Activated CD8-positive, alpha-beta memory T cell treated with anti-CD3 and anti-CD28 coated beads for 48 hours (primary cell): ENCODE results near the gene HIGD1A.

ENCODE experiments used
- DNase-seq, 3 experiments: peaks; one replicate each; pipeline ENCODE4 v3.0.0-alpha.2; 2020; ENCODE audit warnings: low read depth in 2 of 3, low spot score in 2 of 3

The HIGD1A gene

DNA sequence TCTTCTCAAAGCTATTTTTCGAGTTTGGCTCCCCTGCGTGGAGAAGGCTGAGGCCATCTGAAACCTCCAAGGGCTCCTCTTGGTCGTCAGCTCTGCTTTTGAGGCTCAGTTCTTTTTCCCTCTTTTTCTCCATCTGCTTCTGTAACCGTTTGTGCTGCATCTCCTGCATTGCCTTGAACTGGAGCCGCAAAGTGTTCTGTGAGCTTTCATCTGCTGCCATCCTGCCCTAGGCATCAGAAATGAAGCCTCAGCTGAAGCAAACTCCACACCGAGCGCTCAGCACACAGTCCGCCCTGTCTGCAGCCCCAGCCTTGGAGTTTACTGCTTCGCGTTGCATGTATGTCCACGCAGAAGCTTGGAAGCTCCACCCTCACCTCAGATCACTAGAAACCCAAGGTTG is 46.2 kb downstream of the HIGD1A start:
- DNase-seq, result no peak

DNA sequence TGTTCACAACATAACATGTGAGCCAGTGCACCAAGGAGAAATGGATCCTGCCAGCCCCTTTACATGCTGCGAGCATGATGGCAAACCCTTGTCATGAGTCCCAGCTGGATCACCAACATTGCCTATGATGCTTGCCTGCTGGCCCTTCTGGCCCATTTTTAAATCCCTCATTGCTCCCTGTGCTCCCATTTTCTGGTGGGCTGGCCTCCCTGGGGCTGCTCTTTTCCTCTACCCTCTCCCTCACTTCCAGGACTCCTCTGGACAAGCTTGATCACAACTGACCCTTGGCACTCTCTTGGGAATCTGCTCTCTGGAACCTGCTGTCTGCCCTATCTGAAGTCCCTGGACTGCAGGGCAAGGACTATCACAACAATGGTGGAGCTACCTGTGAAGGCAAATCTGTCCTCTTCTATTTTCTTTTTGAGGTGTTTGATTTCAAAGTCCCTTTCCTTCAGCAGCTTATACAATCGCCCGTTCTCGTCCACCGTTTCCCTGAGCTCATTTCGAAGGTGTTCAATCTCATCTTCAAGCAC is 47.5 kb downstream of the HIGD1A start:
- no peak for DNase-seq

DNA sequence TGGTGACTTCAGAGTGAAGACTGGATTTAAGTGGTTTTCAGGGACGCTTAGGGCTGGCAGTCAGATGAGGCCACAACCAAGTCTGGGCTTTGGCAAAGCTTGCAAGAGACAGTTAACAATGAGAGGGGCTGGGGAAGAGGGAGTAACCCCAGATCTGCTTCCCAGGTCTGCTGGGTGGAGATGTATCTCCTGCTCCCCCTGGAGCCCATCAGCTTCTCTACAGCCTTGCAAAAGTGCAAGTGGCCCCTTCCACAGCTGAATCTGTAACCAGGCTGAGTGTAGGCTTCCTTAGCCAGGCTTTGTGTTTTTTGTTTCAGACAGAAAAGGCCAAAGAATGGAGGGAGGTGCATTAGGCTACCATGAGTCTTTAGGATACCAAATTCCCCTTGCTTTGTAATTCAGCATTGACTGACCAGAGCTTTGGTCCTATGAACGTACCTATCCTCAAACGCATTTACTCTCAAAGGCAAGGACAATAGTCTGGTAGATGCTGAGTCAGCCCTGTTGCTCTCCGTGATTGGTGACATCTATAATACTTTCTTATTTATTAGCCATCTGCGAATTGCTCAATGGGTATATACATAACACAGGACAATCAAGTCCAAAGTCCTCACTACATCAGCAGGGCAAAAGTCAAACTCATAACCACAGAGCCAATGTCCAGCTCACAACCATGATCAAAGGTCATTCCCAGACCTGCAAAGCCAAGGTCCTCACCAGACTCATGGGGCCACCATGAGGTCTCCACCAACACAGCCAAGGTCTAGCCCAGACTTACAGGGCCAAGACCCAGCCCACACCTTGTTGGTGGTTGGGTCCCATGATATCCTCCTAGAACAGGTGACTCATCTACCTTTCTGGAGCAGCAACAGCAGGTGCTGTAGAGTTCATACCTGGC is 48.4 kb downstream of the HIGD1A start:
- no peak for DNase-seq

DNA sequence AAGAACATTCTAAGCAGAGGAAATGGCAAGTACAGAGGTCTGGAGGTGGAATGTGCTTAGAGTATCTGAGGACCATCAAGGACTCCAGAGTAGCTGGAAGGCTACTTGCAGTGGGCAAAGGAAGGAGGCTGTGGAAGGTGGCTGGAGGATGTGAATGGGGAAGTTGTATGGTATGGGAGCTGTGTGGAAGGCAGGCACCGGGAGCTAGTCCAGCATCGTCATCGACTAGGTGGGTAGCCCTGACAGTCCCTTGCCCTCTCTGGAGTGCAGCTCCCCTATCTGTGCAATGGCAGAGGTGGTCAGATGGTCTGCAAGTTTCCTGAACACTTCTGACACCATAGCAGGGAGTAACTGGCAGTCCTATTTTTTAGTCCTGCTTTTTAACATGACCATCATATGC is 50.5 kb downstream of the HIGD1A start:
- no peak for DNase-seq

DNA sequence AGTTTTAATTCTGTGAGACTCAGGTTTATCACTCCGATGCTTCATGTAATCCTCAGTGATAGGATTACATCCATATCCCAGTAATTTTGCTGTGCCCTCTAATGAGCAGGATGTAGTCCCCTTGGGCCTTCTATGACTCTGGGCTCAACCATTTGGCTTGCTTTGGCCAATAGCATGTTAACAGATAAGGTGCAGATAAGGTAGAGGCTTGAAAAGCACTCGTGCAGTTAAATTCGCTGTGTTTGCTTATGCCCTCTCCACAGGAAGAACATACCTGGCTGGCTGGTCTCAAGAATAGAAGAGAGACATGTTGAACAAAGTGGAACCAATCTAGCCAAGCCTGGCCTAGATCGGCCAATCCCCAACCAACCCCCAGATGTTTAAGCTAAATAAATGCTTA is 51.3 kb downstream of the HIGD1A start:
- no peak for DNase-seq

DNA sequence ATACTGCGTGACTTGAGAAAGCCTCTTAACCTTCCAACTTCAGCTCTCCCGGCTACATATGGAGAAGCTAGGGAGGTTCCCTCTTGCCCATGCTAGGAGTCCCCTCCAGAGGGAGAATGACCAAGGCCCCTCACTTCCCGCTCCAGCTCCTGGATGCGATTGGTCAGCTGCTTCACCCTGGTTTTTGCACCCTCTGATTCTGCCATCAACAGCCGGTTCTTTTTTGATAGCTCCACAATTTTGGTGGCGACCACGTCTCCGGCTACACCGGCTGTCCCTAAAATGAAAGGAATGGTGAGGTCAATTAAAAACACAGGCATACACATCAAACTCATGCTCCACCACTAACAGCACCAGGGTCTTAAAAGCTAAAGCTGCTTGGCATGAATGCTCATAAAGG is 51.8 kb downstream of the HIGD1A start:
- DNase-seq, result no peak

DNA sequence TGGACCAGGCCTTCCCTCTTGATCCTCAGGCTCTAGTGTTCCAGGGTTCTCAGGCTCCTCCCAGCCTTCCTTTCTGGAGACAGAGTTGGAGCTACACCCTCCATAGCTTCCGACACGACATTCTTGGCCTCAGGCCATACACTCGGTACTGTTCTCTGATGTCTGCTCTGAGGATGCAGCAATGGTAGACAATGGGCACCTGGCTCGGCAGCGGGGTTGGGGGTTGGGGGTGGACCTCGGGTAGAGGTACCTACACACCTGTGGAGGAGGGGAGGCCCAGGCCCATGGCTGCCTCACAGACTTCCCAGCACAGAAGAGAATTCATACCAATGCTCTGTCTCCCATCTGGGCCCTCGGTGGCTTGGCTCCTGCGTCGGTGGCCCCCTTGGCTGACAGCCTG is 52.7 kb downstream of the HIGD1A start:
- DNase-seq, result no peak

DNA sequence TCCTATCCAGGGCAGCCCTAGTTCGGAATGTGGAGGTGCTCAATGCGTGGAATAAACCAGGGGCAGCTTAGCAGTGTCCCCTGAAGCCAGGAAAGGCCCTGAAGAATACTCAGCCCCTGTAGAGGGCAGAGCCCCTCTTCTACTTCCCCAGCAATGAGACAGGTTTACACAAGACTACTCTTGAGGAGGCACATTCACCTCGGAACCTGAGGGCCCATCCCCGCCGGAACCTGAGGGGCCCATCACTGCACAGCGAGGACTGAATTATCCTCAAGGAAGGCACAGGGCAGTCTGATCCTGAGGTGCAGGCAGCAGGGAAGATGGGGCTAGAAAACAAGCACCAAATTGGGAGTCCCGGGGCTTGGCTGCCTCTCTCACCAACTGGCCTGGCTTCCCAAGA is 53.5 kb downstream of the HIGD1A start:
- DNase-seq, result no peak

DNA sequence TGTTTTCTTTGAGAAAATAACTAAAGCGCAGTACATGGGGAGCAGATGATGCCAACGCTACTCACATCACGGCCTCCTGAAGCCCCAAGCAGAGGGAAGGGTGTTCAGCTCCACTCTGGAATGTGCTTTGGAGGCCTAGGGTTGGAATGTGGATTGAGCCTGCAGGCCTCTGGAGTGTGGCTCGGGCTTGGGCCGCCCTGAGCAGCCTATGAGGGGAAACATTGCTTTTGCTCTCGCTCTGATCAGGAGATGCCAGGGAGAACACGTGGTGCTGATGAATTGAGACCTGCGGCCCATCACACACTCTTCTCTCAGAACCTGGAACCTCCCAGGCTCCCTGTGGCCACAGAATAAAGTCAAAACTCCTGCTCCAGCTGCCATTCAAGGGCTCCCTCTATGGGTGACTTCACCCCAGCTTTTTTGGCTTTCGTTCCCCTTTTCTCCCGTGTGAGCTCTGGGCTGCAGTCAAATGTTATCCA is 54.5 kb downstream of the HIGD1A start:
- no peak for DNase-seq

DNA sequence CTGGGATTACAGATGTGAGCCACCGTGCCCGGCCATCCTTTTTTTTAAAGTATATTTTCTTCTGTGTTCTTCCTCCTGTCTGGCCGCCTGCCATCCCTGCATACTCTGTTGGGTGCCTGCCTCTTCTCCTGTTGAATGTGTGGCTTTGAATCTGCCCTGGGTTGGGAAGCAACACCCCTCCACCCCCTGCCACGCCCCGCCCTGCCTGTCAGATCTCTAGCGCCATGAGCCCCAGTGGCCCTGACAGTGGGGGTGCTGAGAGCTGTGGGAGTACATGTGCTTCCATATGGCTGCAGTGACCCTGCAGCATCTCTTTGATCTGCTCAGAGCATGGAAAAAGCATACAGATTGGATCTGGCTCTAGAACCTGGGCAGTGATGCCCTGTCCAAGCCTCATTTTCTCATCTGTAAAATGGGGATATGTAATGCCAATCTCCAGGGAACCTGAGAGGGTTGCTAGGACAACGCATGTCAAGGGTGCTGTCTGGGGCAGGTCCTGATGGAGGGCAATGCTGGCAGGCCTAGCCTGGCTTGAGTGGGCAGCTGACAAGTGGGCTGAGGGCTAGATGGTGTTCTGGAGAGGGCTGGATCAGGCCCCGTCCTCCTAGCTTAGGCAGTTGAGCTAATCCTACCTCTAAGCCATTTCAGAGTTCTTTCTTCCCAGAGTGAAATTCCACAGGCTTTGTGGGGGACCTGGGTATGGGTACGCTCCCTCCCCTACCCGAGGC is 55.1 kb downstream of the HIGD1A start:
- DNase-seq, result no peak

DNA sequence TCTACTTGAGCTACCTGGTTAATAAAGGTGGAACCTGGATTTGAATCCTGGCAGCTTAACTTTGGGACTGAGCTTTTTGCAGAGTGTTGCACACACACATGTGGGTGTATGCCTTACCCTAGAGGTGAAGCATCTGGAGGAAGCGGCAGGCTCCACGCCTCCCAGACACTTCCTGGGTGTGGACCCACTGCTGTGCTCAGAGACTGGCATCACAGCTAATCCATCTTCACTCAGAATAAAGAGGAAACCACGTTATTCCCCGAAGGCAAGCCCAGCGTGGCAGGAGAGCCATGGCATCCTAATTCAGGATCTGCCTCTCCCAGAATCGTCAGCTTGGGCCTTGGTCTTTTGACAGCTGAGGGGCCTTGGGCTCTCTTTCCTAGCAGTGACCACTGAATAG is 56.7 kb downstream of the HIGD1A start:
- DNase-seq, result no peak

DNA sequence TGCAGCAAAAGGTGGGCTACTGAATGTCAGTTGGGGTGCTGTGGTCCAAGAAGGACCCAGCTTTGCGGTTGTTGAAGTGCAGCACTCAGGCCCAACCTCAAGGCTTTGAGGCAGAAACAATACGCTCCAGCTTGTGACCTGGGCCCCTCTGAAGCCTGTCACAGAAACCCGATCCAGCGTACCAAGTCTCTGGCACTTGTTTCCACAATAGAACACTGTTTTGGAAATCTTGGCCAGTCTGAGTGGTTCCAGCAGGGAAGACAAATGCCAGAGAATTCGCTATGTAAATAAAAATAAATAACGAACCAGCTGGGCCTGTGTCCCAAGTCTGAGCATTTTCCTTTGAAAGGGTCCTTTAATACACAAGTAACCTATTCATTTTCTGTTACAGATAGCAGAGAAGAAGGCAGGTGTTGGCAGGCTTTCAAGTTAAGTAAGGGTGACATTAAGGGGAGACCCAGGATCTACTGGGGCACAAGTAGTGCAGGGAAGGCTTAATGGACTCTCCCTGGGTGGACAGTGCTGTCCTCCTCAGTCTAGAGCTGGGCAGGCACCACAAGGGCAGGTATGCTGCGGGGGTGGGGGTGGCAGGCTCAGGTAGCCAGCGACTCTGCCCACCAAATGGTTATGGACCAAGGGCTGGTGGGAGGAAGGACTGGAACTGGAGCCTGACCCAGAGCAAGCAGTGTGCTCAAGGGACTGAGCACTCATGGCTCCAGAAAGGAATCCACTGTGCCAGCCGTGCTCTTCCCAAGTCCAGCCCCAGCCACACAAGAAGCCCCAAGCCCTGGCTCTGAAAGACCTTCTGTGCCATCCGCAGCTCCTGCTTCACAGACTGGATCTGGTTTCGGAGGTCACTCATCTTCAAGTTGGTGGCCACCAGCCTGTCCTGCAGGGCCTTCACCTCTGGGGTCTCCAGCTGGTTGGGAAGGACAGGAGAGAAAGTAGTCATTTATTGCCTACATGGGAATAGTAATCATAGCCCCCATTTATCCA is 57.5 kb downstream of the HIGD1A start:
- no peak for DNase-seq

DNA sequence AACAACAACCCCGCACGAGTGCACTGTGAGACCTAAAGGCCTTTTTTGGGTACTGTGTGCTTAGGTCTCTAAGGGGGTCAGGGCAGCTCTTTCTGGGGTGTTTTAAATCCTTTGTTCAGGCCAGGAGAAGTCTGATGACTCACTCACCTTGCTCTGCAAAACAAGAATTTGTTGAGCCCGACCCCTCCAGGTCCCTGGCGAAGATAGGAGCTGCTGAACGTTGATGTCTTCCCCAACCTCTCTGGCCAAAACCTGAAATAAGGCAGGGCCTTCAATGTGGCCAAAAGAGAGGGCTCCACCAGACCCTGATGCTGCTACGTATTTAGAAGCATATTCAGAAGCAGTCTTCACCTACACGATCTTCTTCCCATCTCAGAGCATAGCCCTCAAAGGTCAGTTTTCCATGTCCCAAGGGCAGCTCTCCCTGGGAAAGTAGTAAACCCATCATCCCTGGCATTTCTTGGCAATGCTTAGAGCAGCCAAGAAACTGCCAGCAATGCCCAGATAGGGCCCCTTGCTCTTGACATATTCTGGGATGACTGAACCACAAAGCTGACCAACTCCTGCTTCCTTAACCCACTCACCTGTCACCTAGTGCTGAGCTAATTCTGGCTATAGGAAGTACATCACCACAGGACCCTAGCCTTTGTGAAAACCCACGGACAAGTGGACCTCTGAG is 58.4 kb downstream of the HIGD1A start:
- DNase-seq, result no peak

DNA sequence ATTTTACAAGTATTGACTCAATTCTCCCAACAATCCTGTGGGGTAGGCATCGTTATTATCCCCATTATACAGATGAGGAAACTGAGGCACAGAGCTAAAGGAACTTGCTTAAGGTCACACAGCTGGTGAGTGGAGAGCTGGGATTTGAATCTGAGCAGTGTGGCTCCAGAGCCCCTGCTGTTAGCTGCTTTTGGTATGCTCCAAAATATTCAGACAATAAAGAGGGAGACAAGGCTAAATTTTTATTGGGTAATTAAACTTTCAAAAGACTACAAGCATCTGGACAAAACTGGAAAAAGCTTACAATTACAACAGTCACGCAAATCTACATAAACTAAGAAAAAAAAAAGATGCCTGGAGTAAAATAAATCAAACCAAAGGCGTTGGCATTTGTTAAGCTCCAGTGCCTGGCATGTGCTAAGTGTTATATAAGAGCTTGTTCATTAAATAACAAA is 59.0 kb downstream of the HIGD1A start:
- DNase-seq, result no peak

DNA sequence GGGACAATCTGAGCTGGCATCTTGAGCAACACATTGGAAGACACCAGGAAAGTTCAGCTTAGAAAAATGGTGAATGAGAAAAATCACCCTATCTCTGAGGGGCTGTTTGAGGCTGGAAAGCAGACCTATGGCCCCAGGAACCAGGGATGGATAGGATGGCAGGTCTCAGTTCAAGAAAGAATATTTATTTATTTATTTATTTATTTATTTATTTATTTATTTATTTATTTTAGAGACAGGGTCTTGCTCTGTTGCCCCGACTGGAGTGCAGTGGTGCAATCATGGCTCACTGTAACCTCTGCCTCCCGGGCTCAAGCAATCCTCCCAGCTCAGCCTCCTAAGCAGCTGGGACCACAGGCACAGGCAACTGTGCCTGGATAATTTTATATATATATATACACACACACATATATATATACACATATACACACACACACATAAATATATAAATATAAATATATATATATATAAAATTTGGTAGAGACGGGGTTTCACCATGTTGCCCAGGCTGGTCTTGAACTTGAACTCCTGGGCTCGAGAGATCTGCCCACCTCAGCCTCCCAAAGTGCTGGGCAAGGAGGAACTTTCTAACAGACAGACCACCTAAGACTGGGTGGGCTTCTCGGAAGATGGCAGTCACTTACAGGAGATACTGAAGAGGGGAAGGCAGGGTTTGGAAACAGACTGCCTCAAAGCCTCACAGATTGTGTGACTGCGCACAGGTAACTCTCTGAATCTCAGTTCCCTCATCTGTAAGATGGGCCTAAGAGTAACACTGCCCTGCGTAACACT is 60.9 kb downstream of the HIGD1A start:
- no peak for DNase-seq

DNA sequence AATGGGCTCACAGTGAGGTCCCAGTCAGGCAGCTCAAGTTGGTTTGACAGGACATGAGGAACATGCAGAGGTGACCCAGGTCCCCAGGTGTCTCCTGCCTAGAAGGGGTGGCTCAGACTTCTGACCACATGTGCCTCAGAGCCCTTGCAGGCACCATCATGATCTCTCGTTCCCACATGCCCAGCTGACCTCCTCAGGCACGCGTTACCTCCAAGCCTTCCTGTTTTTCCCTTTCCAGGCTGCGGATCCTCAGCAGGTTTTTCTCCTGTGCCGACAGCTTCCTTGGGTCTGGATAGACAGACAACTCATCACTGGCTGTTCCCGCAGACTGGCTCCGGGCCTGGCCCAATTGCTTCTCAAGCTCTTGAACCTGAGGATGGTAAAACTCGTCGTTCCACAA is 61.6 kb downstream of the HIGD1A start:
- DNase-seq, result no peak

DNA sequence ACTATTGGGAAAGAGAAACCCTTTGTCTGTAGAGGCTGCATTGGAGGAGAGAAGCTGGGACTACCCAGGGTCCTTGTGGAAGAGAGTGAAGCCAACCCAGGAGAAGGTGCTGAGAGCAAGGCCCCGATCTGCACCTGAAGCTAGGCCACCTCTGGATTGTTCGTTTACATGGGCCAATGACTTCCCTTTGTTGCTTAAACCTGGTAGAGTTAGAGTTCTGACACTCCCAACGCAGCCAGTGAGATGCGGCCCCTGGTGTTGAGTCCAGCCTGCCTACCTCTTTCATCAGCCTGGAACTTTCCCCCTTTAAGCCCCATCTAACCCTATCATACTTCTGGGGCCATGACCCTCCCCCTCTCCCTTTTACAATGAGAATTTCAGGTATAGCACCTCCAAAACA is 62.0 kb downstream of the HIGD1A start:
- DNase-seq, result no peak

DNA sequence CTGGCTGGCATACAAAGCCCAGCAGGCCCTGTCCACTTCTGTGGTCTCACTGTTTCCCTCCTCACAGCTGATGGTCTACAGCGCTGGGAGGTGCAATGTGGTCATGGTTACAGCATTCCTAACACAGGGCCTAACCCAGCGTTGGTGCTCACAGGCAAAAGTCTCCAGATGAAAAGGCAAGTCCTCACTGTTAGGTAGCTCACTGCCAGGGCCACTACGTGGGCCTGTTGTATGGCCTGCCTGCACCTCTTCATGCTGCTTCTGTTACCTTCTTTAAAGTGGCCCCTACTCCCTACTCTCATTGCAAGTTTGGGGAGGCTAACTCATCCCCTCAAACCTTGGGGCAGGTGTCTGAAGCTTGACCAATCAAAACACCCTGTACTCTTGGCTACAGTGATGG is 62.5 kb downstream of the HIGD1A start:
- no peak for DNase-seq

DNA sequence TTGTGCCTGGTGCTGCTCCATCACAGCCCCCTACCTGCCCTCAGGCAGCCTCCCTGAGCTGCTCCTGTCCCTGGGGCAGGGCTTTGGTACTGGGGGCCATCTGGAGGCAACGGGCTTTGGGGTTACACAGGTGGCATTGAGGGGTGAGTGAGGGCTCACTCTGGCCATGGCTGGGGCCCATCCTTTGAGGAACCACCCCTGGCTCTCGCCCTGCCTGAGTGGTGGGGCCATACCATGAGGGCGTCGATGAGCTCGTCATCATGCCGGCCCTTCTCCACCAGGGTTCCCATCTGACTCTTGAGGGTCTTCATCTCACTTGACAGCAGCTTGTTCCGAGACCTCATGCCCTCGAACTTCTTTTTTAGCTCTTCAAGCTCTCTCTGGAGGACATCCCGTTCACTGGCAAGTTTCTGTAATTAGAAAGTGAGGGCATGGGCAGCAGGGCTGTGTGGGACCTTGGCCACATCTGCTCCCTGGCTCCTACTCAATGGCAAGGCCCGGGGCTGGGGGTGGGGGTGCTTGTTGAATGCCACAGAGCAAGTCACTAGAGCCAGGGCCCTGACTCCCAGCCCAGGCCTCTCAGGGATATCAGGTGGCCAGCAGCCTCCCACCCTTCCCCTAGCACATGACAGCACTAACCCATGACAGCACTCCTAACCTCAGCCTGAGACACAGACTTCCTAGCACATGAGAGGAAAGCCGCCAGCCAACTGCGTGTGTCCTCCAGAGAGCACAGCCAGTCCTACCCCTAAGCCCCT is 64.7 kb downstream of the HIGD1A start:
- no peak for DNase-seq
